Liver (tissue), 9 donors: ENCODE data around the gene FOXD4. TPM values are rescaled to one million over a fixed set of nuclear protein-coding genes. Genes with fewer than 3 reads are reported as not detected.
"Not testable (repeated sequence)": the region's sequence is repeated elsewhere in the genome, so short reads cannot be mapped to it uniquely, and the experiment has no call there.

ENCODE experiments used
- DNase-seq: peaks from one replicate; pipeline ENCODE4 v3.0.0-alpha.2; 2017; ENCODE audit warnings: low spot score
- H3K27ac ChIP-seq, 2 donors: one replicate each; pipeline ENCODE4 v1.7.0; 2013; ENCODE audit warnings: inconsistent platforms in 2 of 2, low read length in 2 of 2, control low read depth in 1 of 2, low read depth in 1 of 2, mild to moderate bottlenecking in 1 of 2
- H3K27me3 ChIP-seq, 4 donors: one replicate each; pipeline versions ENCODE4 v1.6.1 to v1.7.0; 2013; ENCODE audit warnings: low read length in 3 of 4, inconsistent platforms in 1 of 4, mild to moderate bottlenecking in 1 of 4, moderate library complexity in 1 of 4; ENCODE audit not compliant: control insufficient read depth in 4 of 4, insufficient read depth in 4 of 4
- H3K36me3 ChIP-seq, 4 donors: one replicate each; pipeline versions ENCODE4 v1.6.1 to v1.7.0; 2013; ENCODE audit warnings: low read length in 3 of 4, mild to moderate bottlenecking in 3 of 4, low read depth in 1 of 4, moderate library complexity in 1 of 4; ENCODE audit not compliant: control insufficient read depth in 4 of 4, insufficient read depth in 3 of 4
- H3K4me1 ChIP-seq, 4 donors: one replicate each; pipeline versions ENCODE4 v1.6.1 to v1.7.0; 2013; ENCODE audit warnings: low read length in 3 of 4, mild to moderate bottlenecking in 3 of 4, moderate library complexity in 1 of 4; ENCODE audit not compliant: control insufficient read depth in 4 of 4, insufficient read depth in 4 of 4
- H3K4me3 ChIP-seq, 3 donors: one replicate each; pipeline versions ENCODE4 v1.6.1 to v1.7.0; 2013; ENCODE audit warnings: low read length in 3 of 3, control low read depth in 1 of 3, low read depth in 1 of 3, mild to moderate bottlenecking in 1 of 3
- H3K9ac ChIP-seq, 2 donors: one replicate each; pipeline ENCODE4 v1.7.0; 2013; ENCODE audit warnings: low read length in 2 of 2, mild to moderate bottlenecking in 2 of 2, moderate library complexity in 2 of 2, control low read depth in 1 of 2, low read depth in 1 of 2
- H3K9me3 ChIP-seq, 4 donors: one replicate each; pipeline versions ENCODE4 v1.6.1 to v1.7.0; 2013; ENCODE audit warnings: low read length in 3 of 4; ENCODE audit not compliant: control insufficient read depth in 4 of 4
- WGBS: extraction: QIAGEN DNeasy Blood & Tissue Kit; methylation state at CpG from one replicate; pipeline ENCODE4 v1.1.7; 2013; 5-methylcytosine and 5-hydroxymethylcytosine counted together
- polyA plus RNA-seq, 2 donors: library from polyadenylated mRNA; stranded (reverse) in 1 of 2; unstranded in 1 of 2; fragments of 200-250 nt in 1 of 2; fragments of >200 nt in 1 of 2; fragmentation: Nextera tagmentation in 1 of 2; extraction: Ambion mirVana in 1 of 2; gene quantifications; one replicate each; pipeline versions ENCODE4 v1.2.1 to v1.2.3, GENCODE V29; 2013 to 2015
- total RNA-seq, 2 donors: library from RNA; depleted of rRNA; stranded (reverse); fragments of >200 nt; gene quantifications; one replicate each; pipeline ENCODE4 v1.2.3, GENCODE V29; 2014
- donor health status: healthy.
- donor health status: healthy.
- donor health status: healthy.
- donor health status: healthy.
- donor health status: healthy.

The FOXD4 gene
- under 1 TPM; 0.05 to 0.17 TPM for total RNA-seq
- under 1 TPM; 0.05 to 0.13 TPM for polyA plus RNA-seq

GRCh38 chr9:117995-118467 lies at the start of gene FOXD4:
Gene FOXD4 (minus strand): TSS chr9:118417. CDS start chr9:118119, 298 bp downstream.
- H3K27me3 ChIP-seq = peaks cover 0 to 11% (median 3%) of the 10 kb centered on the region in 4 donors
- H3K4me1 ChIP-seq = peaks cover 9 to 18% (median 9%) of the 10 kb centered on the region in 4 donors
- DNase-seq, H3K9me3 ChIP-seq, H3K9ac ChIP-seq, H3K27ac ChIP-seq, H3K36me3 ChIP-seq, H3K4me3 ChIP-seq: not testable (repeated sequence)
- WGBS = 21% methylated on average over 30 of the region's 30 CpGs

- not testable (repeated sequence) for H3K4me3 ChIP-seq, H3K27me3 ChIP-seq, H3K36me3 ChIP-seq, H3K9me3 ChIP-seq, H3K4me1 ChIP-seq, DNase-seq, H3K27ac ChIP-seq, H3K9ac ChIP-seq
- WGBS = no CpG with 5 or more reads among the region's 1 CpG
Observed at GRCh38 chr9:159871-160270, 41.7 kb upstream of the FOXD4 start.

GRCh38 chr9:151173-151572 lies 33.0 kb upstream of the FOXD4 start:
- not testable (repeated sequence) for DNase-seq, H3K9ac ChIP-seq, H3K4me3 ChIP-seq, H3K9me3 ChIP-seq, H3K27me3 ChIP-seq, H3K4me1 ChIP-seq, H3K27ac ChIP-seq, H3K36me3 ChIP-seq

GRCh38 chr9:139880-140279 lies 21.7 kb upstream of the FOXD4 start:
- not testable (repeated sequence) for H3K9me3 ChIP-seq, H3K36me3 ChIP-seq, H3K9ac ChIP-seq, H3K4me3 ChIP-seq, H3K27me3 ChIP-seq, H3K27ac ChIP-seq, DNase-seq, H3K4me1 ChIP-seq
- 86% methylated on average over 17 of the region's 17 CpGs for WGBS

GRCh38 chr9:117144-117994 lies 848 bp downstream of the FOXD4 start:
- not testable (repeated sequence) for H3K9ac ChIP-seq, H3K9me3 ChIP-seq, H3K4me3 ChIP-seq, DNase-seq, H3K27ac ChIP-seq, H3K36me3 ChIP-seq
- H3K27me3 ChIP-seq = peaks cover 0 to 11% (median 3%) of the 10 kb centered on the region in 4 donors
- H3K4me1 ChIP-seq = peaks cover 9 to 18% (median 9%) of the 10 kb centered on the region in 4 donors
- 8% methylated on average over 54 of the region's 71 CpGs for WGBS

DNA sequence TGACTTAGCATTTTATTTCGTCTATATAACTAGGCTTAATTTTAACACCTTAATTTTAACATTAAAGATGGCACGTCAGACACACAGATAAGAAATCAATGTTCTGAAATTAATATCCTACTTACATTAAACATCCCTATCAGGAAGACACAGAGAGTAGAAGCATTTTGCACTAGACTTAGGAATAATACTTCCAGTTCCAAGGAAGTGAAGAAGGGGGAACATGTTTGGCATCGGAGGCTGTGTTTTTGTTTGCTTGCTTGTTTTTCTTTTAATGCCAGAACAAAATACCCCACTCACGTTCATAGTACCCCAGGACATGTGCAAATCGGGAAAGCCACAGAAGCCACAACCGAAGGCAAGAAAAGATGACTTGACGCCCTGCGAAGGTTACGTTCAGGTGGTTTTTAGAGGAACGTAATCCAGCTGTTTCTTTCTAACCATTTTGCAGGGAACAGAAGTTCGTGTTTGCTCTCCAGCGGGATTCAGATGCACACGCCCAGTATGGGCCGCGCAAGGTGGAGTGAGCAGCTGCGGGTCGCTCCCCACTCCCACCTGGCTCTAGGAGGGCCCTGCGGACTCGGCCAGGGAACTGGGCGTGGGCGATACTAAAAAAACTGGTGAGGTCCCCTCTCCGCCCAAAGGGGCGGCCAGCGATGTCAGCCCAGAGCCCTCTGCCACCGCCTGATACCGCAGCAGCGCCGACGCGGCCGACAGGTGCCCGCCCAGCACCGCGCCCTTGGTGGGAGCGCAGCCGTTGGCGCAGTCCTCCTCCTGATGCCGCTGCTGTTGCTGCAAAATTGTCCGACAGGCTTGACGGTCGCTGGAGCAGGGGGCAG lies 1.8 kb downstream of the FOXD4 start:
- WGBS = 11% methylated on average over 40 of the region's 41 CpGs
- peak; percentile 68 for DNase-seq

DNA sequence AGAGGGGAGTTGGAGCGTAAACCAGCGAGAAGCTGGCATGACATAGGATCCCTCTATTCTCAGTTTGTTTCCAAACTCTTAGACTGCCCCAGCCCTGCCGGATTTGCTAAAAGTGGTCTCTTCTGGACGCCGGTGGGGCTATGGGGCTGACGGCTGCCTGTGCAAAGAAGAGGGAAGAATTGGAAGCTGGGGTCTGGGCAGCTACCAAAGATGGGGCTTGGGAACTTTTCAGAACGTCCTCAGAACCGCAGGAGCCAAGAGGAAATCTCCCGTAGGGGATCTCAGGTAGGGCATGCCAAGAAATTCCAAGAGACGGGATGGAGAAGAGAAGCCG lies 3.1 kb downstream of the FOXD4 start:
- H3K9me3 ChIP-seq, H3K36me3 ChIP-seq, H3K27ac ChIP-seq, DNase-seq, H3K9ac ChIP-seq: not testable (repeated sequence)
- H3K4me1 ChIP-seq = peaks cover 9 to 18% (median 9%) of the 10 kb centered on the region in 4 donors
- H3K4me3 ChIP-seq = peak overlapping the region in 1 of 3 donors; percentile 53
- 11% methylated on average over 11 of the region's 11 CpGs for WGBS
- H3K27me3 ChIP-seq = peaks cover 0 to 11% (median 3%) of the 10 kb centered on the region in 4 donors

More for the DNA sequence above, 1.8 kb downstream of the FOXD4 start:
- not testable (repeated sequence) for H3K9me3 ChIP-seq, H3K9ac ChIP-seq, H3K27ac ChIP-seq, H3K4me3 ChIP-seq, H3K36me3 ChIP-seq
- peaks cover 0 to 11% (median 3%) of the 10 kb centered on the region in 4 donors for H3K27me3 ChIP-seq
- H3K4me1 ChIP-seq = peaks cover 9 to 18% (median 9%) of the 10 kb centered on the region in 4 donors
